Lung (tissue), 12 donors: ENCODE measurements around the gene C1orf35. TPM values are rescaled to one million over a fixed set of nuclear protein-coding genes. Genes with fewer than 3 reads are reported as not detected.

Experiments used
- ATAC-seq: fragments of 200-7000 bp; cut with Tn5 transposase; one replicate; pipeline ENCODE4 v1.9.1; 2020; ENCODE audit warnings: moderate number of reproducible peaks; ENCODE audit not compliant: insufficient read depth, low FRiP score
- DNase-seq, 3 donors: peaks; one replicate each; pipeline ENCODE4 v3.0.0-alpha.2; 2013 to 2017
- H3K27ac ChIP-seq, 2 donors: one replicate each; pipeline ENCODE4 v1.5.1; 2013; ENCODE audit warnings: mild to moderate bottlenecking in 2 of 2, moderate library complexity in 2 of 2, control low read depth in 1 of 2, inconsistent platforms in 1 of 2, low read depth in 1 of 2, low read length in 1 of 2
- H3K27me3 ChIP-seq, 3 donors: one replicate each; pipeline ENCODE4 v1.5.1; 2013; ENCODE audit warnings: low read length in 2 of 3; ENCODE audit not compliant: control insufficient read depth in 3 of 3, insufficient read depth in 3 of 3
- H3K36me3 ChIP-seq, 4 donors: one replicate each; pipeline ENCODE4 v1.5.1; 2013; ENCODE audit warnings: low read length in 4 of 4, mild to moderate bottlenecking in 1 of 4, moderate library complexity in 1 of 4; ENCODE audit not compliant: control insufficient read depth in 4 of 4, insufficient read depth in 4 of 4
- H3K4me1 ChIP-seq, 5 donors: one replicate each; pipeline ENCODE4 v1.5.1; 2013; ENCODE audit warnings: low read length in 5 of 5, mild to moderate bottlenecking in 2 of 5, moderate library complexity in 1 of 5; ENCODE audit not compliant: control insufficient read depth in 5 of 5, insufficient read depth in 5 of 5
- H3K4me3 ChIP-seq: one replicate; pipeline ENCODE4 v1.5.1; 2013; ENCODE audit warnings: mild to moderate bottlenecking, control low read depth, moderate library complexity
- H3K9ac ChIP-seq, 2 donors: one replicate each; pipeline ENCODE4 v1.5.1; 2013; ENCODE audit warnings: low read length in 2 of 2, control low read depth in 1 of 2; ENCODE audit not compliant: insufficient read depth in 1 of 2
- H3K9me3 ChIP-seq, 4 donors: one replicate each; pipeline ENCODE4 v1.5.1; 2013; ENCODE audit warnings: low read length in 3 of 4, mild to moderate bottlenecking in 1 of 4, moderate library complexity in 1 of 4; ENCODE audit not compliant: control insufficient read depth in 4 of 4, insufficient read depth in 3 of 4
- WGBS, 2 donors: extraction: QIAGEN DNeasy Blood & Tissue Kit; methylation state at CpG; one replicate each; pipeline ENCODE4 v1.1.7; 2013; 5-methylcytosine and 5-hydroxymethylcytosine counted together
- polyA plus RNA-seq, 2 donors: library from polyadenylated mRNA; stranded (reverse); fragments of 200-250 nt; gene quantifications; one replicate each; pipeline ENCODE4 v1.2.1, GENCODE V29; 2013
- total RNA-seq, 2 donors: library from RNA; depleted of rRNA in 1 of 2; stranded (reverse); fragments of >200 nt in 1 of 2; gene quantifications; one replicate each; pipeline ENCODE4 v1.2.1, GENCODE V29; 2014 to 2021
- TF ChIP-seq, protein P1 (sequence below): IDR thresholded peaks from 2 replicates; pipeline ENCODE4 v1.5.1; 2012; ENCODE audit warnings: mild to moderate bottlenecking; ENCODE audit errors: control extremely low read depth, extremely low read depth
- donor health status: control.
- donor health status: control.
- donor health status: Bipolar disorder and iron deficiency.
- donor health status: healthy.
- donor health status: DM: yes; HTN: yes; CAD: no.

Gene C1orf35
- total and polyA plus RNA-seq, 4 donors, result 9.1 to 19.9 (median 15.0) TPM

- 58 to 59% methylated on average over 8 of the region's 8 CpGs for WGBS, 2 donors
- TF ChIP-seq, protein P1, sequence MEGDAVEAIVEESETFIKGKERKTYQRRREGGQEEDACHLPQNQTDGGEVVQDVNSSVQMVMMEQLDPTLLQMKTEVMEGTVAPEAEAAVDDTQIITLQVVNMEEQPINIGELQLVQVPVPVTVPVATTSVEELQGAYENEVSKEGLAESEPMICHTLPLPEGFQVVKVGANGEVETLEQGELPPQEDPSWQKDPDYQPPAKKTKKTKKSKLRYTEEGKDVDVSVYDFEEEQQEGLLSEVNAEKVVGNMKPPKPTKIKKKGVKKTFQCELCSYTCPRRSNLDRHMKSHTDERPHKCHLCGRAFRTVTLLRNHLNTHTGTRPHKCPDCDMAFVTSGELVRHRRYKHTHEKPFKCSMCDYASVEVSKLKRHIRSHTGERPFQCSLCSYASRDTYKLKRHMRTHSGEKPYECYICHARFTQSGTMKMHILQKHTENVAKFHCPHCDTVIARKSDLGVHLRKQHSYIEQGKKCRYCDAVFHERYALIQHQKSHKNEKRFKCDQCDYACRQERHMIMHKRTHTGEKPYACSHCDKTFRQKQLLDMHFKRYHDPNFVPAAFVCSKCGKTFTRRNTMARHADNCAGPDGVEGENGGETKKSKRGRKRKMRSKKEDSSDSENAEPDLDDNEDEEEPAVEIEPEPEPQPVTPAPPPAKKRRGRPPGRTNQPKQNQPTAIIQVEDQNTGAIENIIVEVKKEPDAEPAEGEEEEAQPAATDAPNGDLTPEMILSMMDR, result no peak
Measured at GRCh38 chr1:228064296-228064695, 38.8 kb downstream of the C1orf35 start.

DNA sequence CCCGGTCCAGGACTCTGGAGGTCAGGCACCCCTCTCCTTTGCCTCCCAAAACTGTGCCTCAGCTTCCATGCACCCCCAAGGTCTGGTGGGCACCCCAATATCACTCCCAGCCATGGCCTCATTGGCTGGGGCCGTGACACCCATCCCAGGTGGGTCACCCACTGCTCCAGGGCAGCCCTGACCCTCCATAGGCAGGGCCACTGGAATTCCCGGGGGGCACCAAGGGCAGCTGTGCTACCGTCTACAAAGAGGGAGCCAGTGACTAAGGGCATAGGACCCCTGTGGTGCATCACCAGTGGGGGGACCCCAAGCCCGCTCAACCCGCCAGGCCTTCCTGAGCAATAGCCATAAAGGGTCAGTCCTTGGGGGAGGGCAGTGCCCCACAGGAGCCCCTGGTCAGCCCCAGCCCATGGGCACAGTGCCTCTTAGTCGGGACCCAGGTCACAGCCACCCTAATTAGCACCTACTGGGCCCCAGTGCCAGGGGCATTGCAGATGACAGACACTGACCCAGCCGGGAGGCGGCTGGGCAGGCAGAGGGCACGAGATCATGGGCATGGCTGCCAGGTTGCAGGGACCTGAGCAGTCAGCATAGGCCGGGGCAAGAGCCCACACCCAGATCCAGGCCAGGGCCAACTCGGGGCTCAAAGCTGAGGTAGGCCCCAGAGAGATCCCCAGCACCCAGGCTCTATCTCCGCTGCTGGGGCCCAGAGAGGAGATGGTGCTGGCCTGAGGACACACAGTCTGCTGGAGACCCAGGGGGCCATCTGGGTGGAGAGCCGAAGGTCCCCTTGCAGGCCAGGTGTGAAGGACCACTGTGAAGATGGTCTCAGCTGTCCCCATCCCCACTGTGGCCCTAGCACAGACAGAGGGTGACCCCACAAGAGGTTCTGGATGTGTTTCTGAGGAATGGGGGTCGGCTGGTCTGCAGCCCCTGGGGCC, 39.6 kb downstream of the C1orf35 start:
- ATAC-seq (no peak), DNase-seq (no peak)
- TF ChIP-seq, protein P1, result no peak
- WGBS, 2 donors, result 86% methylated on average over 15 of the region's 15 CpGs
- no peak overlapping the region for H3K27ac ChIP-seq
- no peaks in the 10 kb centered on the region for H3K36me3 ChIP-seq
- no peak overlapping the region for H3K4me3 ChIP-seq
- peaks cover 0 to 9% (median 0%) of the 10 kb centered on the region in 5 donors for H3K4me1 ChIP-seq
- peaks cover 5 to 36% (median 34%) of the 10 kb centered on the region in 3 donors for H3K27me3 ChIP-seq
- peaks cover 0 to 4% (median 0%) of the 10 kb centered on the region in 4 donors for H3K9me3 ChIP-seq
- H3K9ac ChIP-seq, result no peak overlapping the region

More at GRCh38 chr1:228064296-228064695, 38.8 kb downstream of the C1orf35 start:
- Histone ChIP-seq H3K9ac (no peak overlapping the region), H3K27me3 (peaks cover 5 to 38% (median 34%) of the 10 kb centered on the region in 3 donors), H3K36me3 (no peaks in the 10 kb centered on the region), H3K4me1 (peaks cover 0 to 5% (median 0%) of the 10 kb centered on the region in 5 donors), H3K27ac (no peak overlapping the region), H3K9me3 (peaks cover 0 to 2% (median 0%) of the 10 kb centered on the region in 4 donors), H3K4me3 (no peak overlapping the region)
- ATAC-seq, result no peak
- no peak for DNase-seq

DNA sequence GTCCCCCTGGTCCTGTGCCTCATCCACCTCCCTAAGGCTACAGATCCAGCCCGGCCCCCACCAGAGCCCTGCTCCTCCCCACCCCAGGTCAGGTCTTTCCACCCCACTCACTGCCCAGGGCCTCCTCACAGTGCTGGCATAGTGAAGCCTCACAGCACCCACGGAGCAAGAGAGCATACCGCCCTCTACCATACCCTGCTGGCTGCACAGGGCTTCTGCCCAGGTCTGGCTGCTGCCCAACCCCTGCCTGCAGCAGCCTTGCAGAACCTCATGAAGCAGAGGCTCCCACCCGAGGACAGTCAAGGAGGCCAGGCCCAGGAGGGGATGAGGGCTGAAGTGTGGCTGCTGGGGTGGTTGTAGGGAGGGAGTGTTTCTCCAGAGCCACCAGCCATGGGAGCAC, 40.3 kb downstream of the C1orf35 start:
- Histone ChIP-seq H3K27me3 (peaks cover 5 to 37% (median 34%) of the 10 kb centered on the region in 3 donors), H3K36me3 (no peaks in the 10 kb centered on the region), H3K4me1 (peaks cover 0 to 9% (median 0%) of the 10 kb centered on the region in 5 donors), H3K4me3 (no peak overlapping the region), H3K9me3 (peaks cover 0 to 4% (median 0%) of the 10 kb centered on the region in 4 donors), H3K9ac (no peak overlapping the region), H3K27ac (no peak overlapping the region)
- TF ChIP-seq, protein P1, result no peak
- ATAC-seq (no peak), DNase-seq (no peak)
- 57 to 60% methylated on average over 4 of the region's 4 CpGs for WGBS, 2 donors
